ENCODE measurements around the gene NFAT5. TPM values are rescaled to one million over a fixed set of nuclear protein-coding genes. Genes with fewer than 3 reads are reported as not detected.

The NFAT5 gene
- total and polyA plus RNA-seq, 2 donors (not counting 3 experiments of a cell fraction or from before 2014, with no cell fraction given), result 17.2 to 49.5 TPM

DNA sequence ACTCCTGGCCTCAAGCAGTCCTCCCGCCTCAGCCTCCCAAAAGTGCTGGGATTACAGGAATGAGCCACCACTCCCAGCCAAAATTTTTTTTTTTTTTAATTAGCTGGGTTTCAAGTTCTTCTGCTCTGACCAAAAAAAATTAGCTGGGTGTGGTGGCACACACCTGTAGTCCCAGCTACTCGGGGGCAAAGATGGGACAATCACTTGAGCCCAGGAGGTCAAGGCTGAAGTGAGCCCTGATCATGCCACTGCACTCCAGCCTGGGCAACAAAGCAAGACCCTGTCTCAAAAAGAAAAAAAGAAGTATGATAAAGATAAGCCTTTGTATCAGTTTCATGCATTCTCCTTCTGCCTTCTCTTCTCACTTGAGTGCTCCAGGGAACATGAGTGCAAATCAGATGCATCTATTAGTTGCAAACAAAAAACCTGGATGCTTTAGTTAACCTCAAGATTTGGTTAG, 158.7 kb downstream of the NFAT5 start:
- no peak for DNase-seq (ENCODE audit: low read depth, low spot score)
- intact Hi-C loops (cut with micrococcal nuclease), result no loop called here
- H3K4me1 ChIP-seq (ENCODE audit: control insufficient read depth, extremely low read depth, insufficient read depth, low read length), result peaks cover 36% of the 10 kb centered on the region
- peak overlapping the region in 2 of 3 experiments; percentile 1 to 55 for H3K4me3 ChIP-seq (replicated peaks in 1 of 3; ENCODE audit: insufficient read depth in 1 of 3, low read depth in 1 of 3, low read length in 3 of 3)
- H3K9me3 ChIP-seq (replicated peaks; ENCODE audit: control insufficient read depth, insufficient read depth, low read length), result no peaks in the 10 kb centered on the region
- no peaks in the 10 kb centered on the region for H3K9me1 ChIP-seq (replicated peaks; ENCODE audit: control insufficient read depth, extremely low read depth, insufficient read depth, low read length)
- POLR2A ChIA-PET, result no interaction called here
- H4K20me1 ChIP-seq (replicated peaks; ENCODE audit: control insufficient read depth, extremely low read depth, insufficient read depth, low read length), result no peaks in the 10 kb centered on the region
- TF ChIP-seq MYC (IDR thresholded peaks at IDR 0.05; ENCODE audit: low read depth, low read length), result no peak
- no peak for TF ChIP-seq CTCF (IDR thresholded peaks at IDR 0.05; ENCODE audit: extremely low read depth in 1 of 2, insufficient read depth in 1 of 2, low read depth in 1 of 2, low read length in 2 of 2)
- no peak for TF ChIP-seq POLR2A (IDR thresholded peaks at IDR 0.05; ENCODE audit: low read depth, low read length)
- TF ChIP-seq POLR2AphosphoS5 (IDR thresholded peaks at IDR 0.05; ENCODE audit: insufficient read depth, low read depth, low read length), result no peak
- no peak for TF ChIP-seq EZH2 (IDR thresholded peaks at IDR 0.05; ENCODE audit: borderline replicate concordance, low read depth, low read length, severe bottlenecking)
- TF ChIP-seq GATA2 (IDR thresholded peaks at IDR 0.05; ENCODE audit: insufficient read depth, insufficient read length, low read depth, low read length), result no peak
- TF ChIP-seq JUN (IDR thresholded peaks at IDR 0.05; ENCODE audit: borderline replicate concordance, insufficient read depth, insufficient read length, low read depth), result no peak
- no peak for TF ChIP-seq FOS (IDR thresholded peaks at IDR 0.05; ENCODE audit: borderline replicate concordance, insufficient read depth, low read length)
- TF ChIP-seq, protein P1, sequence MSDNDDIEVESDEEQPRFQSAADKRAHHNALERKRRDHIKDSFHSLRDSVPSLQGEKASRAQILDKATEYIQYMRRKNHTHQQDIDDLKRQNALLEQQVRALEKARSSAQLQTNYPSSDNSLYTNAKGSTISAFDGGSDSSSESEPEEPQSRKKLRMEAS (IDR thresholded peaks at IDR 0.05; ENCODE audit: insufficient read depth, insufficient read length), result no peak
- H3K9ac ChIP-seq (replicated peaks; ENCODE audit: extremely low read depth, insufficient read depth, low read length), result peak overlapping the region; percentile 4
- peaks cover 63% of the 10 kb centered on the region for H3K79me2 ChIP-seq (ENCODE audit: control insufficient read depth, insufficient read depth, low read length)
- H3K4me2 ChIP-seq (ENCODE audit: insufficient read depth, low read length), result peak overlapping the region; percentile 93
- FAIRE-seq, result no peak
- H3K36me3 ChIP-seq (ENCODE audit: control insufficient read depth in 2 of 2, extremely low read depth in 1 of 2, insufficient read depth in 2 of 2, low read length in 2 of 2), result peaks cover 0 to 9% of the 10 kb centered on the region in 2 experiments
- CTCF ChIA-PET, result interaction anchor here (0.6 to 8.5 kb wide), 5 partner anchors 10 to 30 kb away, joined by 3 to 55 read pairs (median 3); partner anchors contain the start of gene NOB1
- no peaks in the 10 kb centered on the region for H3K27me3 ChIP-seq (ENCODE audit: control insufficient read depth in 2 of 2, insufficient read depth in 2 of 2, low read length in 2 of 2)
- no TSS peak for BruUV-seq (replicated peaks)
- H2AFZ ChIP-seq (ENCODE audit: low read depth, low read length), result no peak overlapping the region
- H3K27ac ChIP-seq (ENCODE audit: insufficient read depth, low read depth, low read length), result no peak overlapping the region
- dilution Hi-C loops (cut with MboI; ENCODE audit: extremely low pct_ligation_motif_present, low sequenced_read_pairs), result no loop called here

Data from endothelial cell of umbilical vein (primary cell).